Osteocyte (in vitro differentiated cells): Measurements from ENCODE around the gene C10orf90. TPM values are rescaled to one million over a fixed set of nuclear protein-coding genes. Genes with fewer than 3 reads are reported as not detected.

Experiments
- DNase-seq: peaks from one replicate; pipeline ENCODE4 v3.0.0; 2021; ENCODE audit warnings: mixed read lengths; ENCODE audit not compliant: unreplicated experiment; ENCODE audit errors: extremely low spot score
- H3K27ac Mint-ChIP-seq: one replicate; pipeline ENCODE4 v1.8.0; 2021; ENCODE audit warnings: mild to moderate bottlenecking, mixed read lengths; ENCODE audit not compliant: unreplicated experiment
- H3K27me3 Mint-ChIP-seq: one replicate; pipeline ENCODE4 v1.8.0; 2021; ENCODE audit warnings: mixed read lengths; ENCODE audit not compliant: unreplicated experiment
- H3K36me3 Mint-ChIP-seq: one replicate; pipeline ENCODE4 v1.8.0; 2021; ENCODE audit warnings: mixed read lengths; ENCODE audit not compliant: unreplicated experiment
- H3K4me1 Mint-ChIP-seq: one replicate; pipeline ENCODE4 v1.8.0; 2021; ENCODE audit warnings: mixed read lengths; ENCODE audit not compliant: unreplicated experiment
- H3K4me3 Mint-ChIP-seq: one replicate; pipeline ENCODE4 v1.8.0; 2021; ENCODE audit warnings: mild to moderate bottlenecking, moderate library complexity, mixed read lengths; ENCODE audit not compliant: unreplicated experiment
- H3K9me3 Mint-ChIP-seq: one replicate; pipeline ENCODE4 v1.8.0; 2021; ENCODE audit warnings: mixed read lengths; ENCODE audit not compliant: unreplicated experiment
- total RNA-seq: library from RNA; stranded (reverse); gene quantifications from 2 replicates; pipeline ENCODE4 v1.2.1, GENCODE V29; 2021
- TF ChIP-seq, protein P1 (sequence below): fragments of 200-600 bp; sonication (generic); IDR thresholded peaks from 2 replicates; pipeline ENCODE4 v1.5.0; 2021; ENCODE audit warnings: antibody characterized with exemption, mild to moderate bottlenecking, moderate library complexity

The C10orf90 gene
- total RNA-seq, 1 donor from 2014 or later, result not detected

DNA sequence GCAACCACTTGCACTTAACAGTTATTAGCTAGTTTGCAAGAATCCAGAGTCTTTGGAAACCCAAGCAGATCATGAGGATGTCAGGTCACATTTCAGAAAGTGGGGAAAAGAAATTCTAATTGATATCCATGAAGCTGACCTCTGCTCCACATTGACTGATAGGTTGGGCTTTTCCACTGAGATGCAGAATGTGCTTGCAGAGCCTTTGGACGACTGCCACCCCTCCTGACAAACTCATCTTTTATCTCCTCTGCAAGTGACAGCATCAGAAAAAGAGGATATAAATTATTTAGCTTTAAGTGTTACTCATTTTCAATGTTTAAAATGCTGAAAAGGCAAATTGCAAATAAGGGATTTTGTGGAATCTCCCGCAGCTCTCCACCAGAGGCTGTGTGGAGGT lies 75.3 kb downstream of the C10orf90 start:
- Mint-ChIP-seq H3K4me1 (no peaks in the 10 kb centered on the region), H3K27ac (no peak overlapping the region), H3K36me3 (no peaks in the 10 kb centered on the region), H3K4me3 (no peak overlapping the region), H3K9me3 (no peaks in the 10 kb centered on the region), H3K27me3 (peaks cover 34% of the 10 kb centered on the region)
- TF ChIP-seq, protein P1, sequence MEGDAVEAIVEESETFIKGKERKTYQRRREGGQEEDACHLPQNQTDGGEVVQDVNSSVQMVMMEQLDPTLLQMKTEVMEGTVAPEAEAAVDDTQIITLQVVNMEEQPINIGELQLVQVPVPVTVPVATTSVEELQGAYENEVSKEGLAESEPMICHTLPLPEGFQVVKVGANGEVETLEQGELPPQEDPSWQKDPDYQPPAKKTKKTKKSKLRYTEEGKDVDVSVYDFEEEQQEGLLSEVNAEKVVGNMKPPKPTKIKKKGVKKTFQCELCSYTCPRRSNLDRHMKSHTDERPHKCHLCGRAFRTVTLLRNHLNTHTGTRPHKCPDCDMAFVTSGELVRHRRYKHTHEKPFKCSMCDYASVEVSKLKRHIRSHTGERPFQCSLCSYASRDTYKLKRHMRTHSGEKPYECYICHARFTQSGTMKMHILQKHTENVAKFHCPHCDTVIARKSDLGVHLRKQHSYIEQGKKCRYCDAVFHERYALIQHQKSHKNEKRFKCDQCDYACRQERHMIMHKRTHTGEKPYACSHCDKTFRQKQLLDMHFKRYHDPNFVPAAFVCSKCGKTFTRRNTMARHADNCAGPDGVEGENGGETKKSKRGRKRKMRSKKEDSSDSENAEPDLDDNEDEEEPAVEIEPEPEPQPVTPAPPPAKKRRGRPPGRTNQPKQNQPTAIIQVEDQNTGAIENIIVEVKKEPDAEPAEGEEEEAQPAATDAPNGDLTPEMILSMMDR, result no peak
- no peak for DNase-seq

DNA sequence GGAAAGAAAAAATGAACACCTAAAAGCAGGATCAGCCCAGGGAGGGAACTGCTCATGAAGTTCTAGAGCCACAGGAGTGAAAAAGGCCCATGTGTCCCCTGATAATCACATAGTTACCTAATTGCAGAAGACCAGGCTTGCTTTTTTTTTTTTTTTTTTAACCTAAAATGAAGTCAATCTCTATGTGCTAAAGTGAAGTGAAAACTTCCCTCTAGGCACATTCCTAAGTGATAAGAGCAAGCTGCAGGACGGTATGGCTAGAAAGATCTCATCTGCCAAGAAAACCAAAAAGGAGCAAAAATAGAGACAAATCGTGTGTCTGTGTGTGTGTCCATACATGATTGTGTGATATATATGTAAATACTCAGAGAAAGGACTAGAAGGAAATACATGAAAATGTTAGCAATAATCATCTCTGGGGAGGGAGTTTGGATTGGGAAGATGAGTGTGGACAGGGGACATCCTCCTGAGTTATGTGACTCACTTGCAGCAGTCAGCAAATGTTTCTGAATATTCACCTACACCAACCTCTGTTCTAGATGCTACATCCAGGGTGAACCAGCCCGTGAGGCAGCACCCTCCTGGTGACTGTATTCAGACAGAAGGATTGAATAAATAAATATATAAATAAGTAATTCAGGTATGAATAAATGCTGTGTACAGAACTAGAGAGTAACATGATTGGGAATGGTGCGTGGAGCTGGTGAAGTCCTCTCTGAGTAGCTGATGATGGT lies 76.4 kb downstream of the C10orf90 start:
- Mint-ChIP-seq H3K27ac (no peak overlapping the region), H3K4me1 (no peaks in the 10 kb centered on the region)
- TF ChIP-seq, protein P1, result no peak

DNA sequence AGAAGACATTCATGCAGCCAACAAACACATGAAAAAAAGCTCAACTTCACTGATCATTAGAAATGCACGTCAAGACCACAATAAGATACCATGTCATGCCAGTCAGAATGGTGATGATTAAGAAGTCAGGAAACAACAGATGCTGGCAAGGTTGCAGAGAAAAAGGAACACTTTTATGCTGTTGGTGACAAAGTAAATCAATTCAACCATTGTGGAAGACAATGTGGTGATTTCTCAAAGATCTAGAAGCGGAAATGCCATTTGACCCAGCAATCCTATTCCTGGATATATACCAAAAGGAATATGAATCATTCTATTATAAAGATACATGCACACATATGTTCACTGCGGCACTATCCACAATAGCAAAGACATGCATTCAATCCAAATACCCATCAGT lies 77.6 kb downstream of the C10orf90 start:
- Mint-ChIP-seq H3K27ac (no peak overlapping the region), H3K4me3 (no peak overlapping the region), H3K9me3 (no peaks in the 10 kb centered on the region)

More for the DNA sequence above, 76.4 kb downstream of the C10orf90 start:
- H3K36me3 Mint-ChIP-seq, result no peaks in the 10 kb centered on the region
- no peak for DNase-seq
- peaks cover 42% of the 10 kb centered on the region for H3K27me3 Mint-ChIP-seq
- no peak overlapping the region for H3K4me3 Mint-ChIP-seq
- H3K9me3 Mint-ChIP-seq, result no peaks in the 10 kb centered on the region

DNA sequence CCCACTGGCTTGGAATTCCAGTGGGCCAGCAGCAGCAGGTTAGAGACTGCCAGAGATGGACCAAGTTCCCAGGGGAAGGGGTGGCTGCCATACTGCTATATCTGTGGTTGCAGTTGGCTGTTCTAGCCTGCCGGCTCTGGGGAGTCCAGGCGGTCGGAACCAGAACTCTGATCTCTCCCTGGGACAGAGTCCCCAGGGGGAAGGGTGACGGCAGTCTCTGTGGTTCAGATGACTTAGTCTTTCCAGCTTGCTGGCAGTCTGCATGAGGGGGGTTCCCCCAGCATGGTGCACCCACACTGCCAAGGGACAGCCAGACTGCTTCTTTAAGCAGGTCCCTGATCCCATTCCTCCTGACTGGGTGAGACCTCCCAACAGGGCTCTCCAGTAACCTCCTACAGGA lies 82.5 kb downstream of the C10orf90 start:
- no peaks in the 10 kb centered on the region for H3K4me1 Mint-ChIP-seq
- TF ChIP-seq, protein P1, result no peak
- H3K4me3 Mint-ChIP-seq, result no peak overlapping the region
- no peak overlapping the region for H3K27ac Mint-ChIP-seq
- H3K9me3 Mint-ChIP-seq, result no peaks in the 10 kb centered on the region
- H3K27me3 Mint-ChIP-seq, result peaks cover 62% of the 10 kb centered on the region
- H3K36me3 Mint-ChIP-seq, result no peaks in the 10 kb centered on the region
- DNase-seq, result no peak

More for the DNA sequence above, 77.6 kb downstream of the C10orf90 start:
- Mint-ChIP-seq H3K27me3 (peaks cover 50% of the 10 kb centered on the region), H3K4me1 (no peaks in the 10 kb centered on the region), H3K36me3 (no peaks in the 10 kb centered on the region)
- TF ChIP-seq, protein P1, result no peak
- DNase-seq, result no peak

DNA sequence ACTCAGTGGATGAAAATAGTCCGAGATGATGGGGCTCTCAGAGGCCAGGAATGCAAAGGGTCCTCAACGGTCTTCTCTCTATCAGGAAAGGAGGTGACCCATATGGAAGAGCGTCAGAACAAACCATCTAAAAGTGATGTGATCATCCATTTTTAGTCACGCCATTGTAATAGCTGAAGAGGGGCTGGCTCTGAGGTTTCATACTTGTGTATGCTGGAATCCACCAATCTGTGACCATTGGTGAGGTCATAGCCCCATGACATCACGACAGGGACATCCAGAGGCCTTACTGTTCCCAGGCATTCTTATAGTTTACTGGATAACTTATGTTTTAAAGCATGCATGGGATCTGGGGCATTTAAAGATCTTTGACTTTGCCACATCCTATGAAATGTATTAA lies 83.6 kb downstream of the C10orf90 start:
- Mint-ChIP-seq H3K9me3 (no peaks in the 10 kb centered on the region), H3K4me1 (no peaks in the 10 kb centered on the region), H3K27ac (no peak overlapping the region), H3K4me3 (no peak overlapping the region), H3K36me3 (no peaks in the 10 kb centered on the region), H3K27me3 (peaks cover 61% of the 10 kb centered on the region)
- TF ChIP-seq, protein P1, result no peak
- no peak for DNase-seq
